ENCODE results near the gene CYP26C1. TPM values are rescaled to one million over a fixed set of nuclear protein-coding genes. Genes with fewer than 3 reads are reported as not detected.
A peak's percentile ranks its signal among the peaks of the same experiment; 100 is the strongest.

CYP26C1 gene
- total and polyA plus RNA-seq, 4 experiments from 2014 or later = 0.08 to 0.22 (median 0.20) TPM; not detected in 1

- no peaks in the 10 kb centered on the region for H3K36me3 Mint-ChIP-seq
- peaks cover 12 to 28% (median 17%) of the 10 kb centered on the region in 4 donors for H3K4me1 Mint-ChIP-seq
- no peaks in the 10 kb centered on the region for H3K9me3 Mint-ChIP-seq
- Histone ChIP-seq H3K27ac (ENCODE audit: low read depth, low read length) (no peak overlapping the region), H3K4me1 (ENCODE audit: insufficient read depth, low read length) (peaks cover 14% of the 10 kb centered on the region), H3K9me3 (ENCODE audit: control insufficient read depth in 1 of 2, low read length in 2 of 2) (no peaks in the 10 kb centered on the region), H3K36me3 (ENCODE audit: insufficient read depth, low read length) (no peaks in the 10 kb centered on the region), H3K27me3 (ENCODE audit: insufficient read depth, low read length) (no peaks in the 10 kb centered on the region), H3K4me3 (ENCODE audit: low read length in 2 of 2) (no peak overlapping the region)
- peak overlapping the region in 6 of 7 donors; percentile 29 to 80 (median 74) for H3K27ac Mint-ChIP-seq
- DNase-seq = peak; percentile 64 to 75 (median 66)
- peaks cover 0 to 9% of the 10 kb centered on the region in 2 donors for H3K27me3 Mint-ChIP-seq
- intact Hi-C loops (cut with micrococcal nuclease) = loop anchor here (1.0 to 5.0 kb wide), 3 partner anchors 173 to 366 kb away; partner anchors contain the start of gene MYOF
- CTCF ChIA-PET (ENCODE audit: partially characterized antibody) = interaction anchor here (0.6 to 3.3 kb wide), 25 partner anchors 10 to 367 kb away, joined by 3 to 35 read pairs (median 5); partner anchors contain the start of gene MYOF
- POLR2A ChIA-PET (ENCODE audit: partially characterized antibody) = interaction anchor here (1.0 kb wide), 1 partner anchor 237 kb away, joined by 4 read pairs; no protein-coding TSS in a partner anchor
- H3K4me3 Mint-ChIP-seq = peak overlapping the region in 3 of 8 donors; percentile 24 to 56 (median 34)
These were observed 55.2 kb downstream of the CYP26C1 start for GRCh38 chr10:93115661-93116383.

Other genes starting within 250 kb of the CYP26C1 start
- 10 to 100 TPM; 10.5 to 11.4 TPM for gene EXOC6, start 212.3 kb upstream of the CYP26C1 start, total RNA-seq
- gene EXOC6, start 212.3 kb upstream of the CYP26C1 start, polyA plus RNA-seq = 10 to 100 TPM in 1 of 2 donors, 1 to 10 TPM in 1; 4.3 to 11.4 TPM
- gene CYP26A1, start 13.1 kb downstream of the CYP26C1 start, total RNA-seq = not detected
- not detected for gene CYP26A1, start 13.1 kb downstream of the CYP26C1 start, polyA plus RNA-seq